ENCODE data around the gene DAPK1. TPM values are rescaled to one million over a fixed set of nuclear protein-coding genes. Genes with fewer than 3 reads are reported as not detected.

DAPK1 gene
- total and polyA plus RNA-seq, 3 donors from 2014 or later, result 35.1 to 74.6 (median 71.0) TPM

DNA sequence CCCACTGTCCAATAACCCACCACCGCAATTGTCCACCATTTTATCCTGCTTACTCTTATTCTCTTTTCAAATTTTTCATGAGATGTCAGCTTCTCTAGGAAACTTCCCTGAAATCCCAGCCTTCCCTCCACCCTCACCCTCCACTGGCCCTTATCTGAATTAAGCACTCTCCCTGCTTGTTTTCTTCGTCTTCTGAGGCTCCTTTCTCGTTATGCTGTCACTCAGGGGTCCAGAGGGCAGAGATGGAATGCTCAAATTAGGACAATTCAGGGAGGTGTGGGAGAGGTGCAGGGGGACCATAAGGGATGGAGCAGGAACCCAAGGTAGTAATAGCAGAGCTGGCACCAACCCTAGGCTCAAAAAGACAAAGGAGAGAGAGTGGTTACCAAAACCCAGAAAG lies 5.0 kb upstream of the DAPK1 start:
- intact Hi-C loops (cut with DNase I; ENCODE audit: low total_unique reads), result no loop called here
- TF ChIP-seq POLR2A (IDR thresholded peaks at IDR 0.05), result no peak
- TF ChIP-seq, protein P1, sequence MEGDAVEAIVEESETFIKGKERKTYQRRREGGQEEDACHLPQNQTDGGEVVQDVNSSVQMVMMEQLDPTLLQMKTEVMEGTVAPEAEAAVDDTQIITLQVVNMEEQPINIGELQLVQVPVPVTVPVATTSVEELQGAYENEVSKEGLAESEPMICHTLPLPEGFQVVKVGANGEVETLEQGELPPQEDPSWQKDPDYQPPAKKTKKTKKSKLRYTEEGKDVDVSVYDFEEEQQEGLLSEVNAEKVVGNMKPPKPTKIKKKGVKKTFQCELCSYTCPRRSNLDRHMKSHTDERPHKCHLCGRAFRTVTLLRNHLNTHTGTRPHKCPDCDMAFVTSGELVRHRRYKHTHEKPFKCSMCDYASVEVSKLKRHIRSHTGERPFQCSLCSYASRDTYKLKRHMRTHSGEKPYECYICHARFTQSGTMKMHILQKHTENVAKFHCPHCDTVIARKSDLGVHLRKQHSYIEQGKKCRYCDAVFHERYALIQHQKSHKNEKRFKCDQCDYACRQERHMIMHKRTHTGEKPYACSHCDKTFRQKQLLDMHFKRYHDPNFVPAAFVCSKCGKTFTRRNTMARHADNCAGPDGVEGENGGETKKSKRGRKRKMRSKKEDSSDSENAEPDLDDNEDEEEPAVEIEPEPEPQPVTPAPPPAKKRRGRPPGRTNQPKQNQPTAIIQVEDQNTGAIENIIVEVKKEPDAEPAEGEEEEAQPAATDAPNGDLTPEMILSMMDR (IDR thresholded peaks at IDR 0.05), result no peak
- 51 to 60% methylated on average over 3 of the region's 3 CpGs for WGBS, 2 donors

DNA sequence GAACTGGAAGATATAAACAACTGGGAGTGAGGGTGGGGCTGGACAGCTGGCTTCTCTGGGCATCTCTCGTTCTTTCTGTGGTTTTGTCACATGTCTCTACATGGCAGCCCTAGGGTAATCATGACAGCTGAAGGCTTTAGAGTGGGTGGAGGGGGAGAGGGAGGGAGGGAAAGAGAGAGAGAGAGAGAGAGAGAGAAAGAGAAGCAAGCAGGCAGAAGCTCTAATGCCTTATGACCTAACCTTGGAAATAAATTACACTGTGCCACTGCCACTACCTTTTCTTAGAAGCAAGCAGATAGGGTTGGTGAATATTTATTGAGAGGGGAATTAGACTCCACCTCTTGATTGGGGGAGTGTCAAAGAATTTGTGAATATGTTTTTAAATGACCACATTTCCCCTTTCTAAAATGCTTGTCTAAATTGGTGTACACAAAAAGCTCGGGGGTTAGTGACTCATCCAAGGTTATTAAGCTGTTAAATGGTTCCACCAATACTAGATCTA lies 2.6 kb upstream of the DAPK1 start:
- no peak for TF ChIP-seq POLR2A (IDR thresholded peaks at IDR 0.05)
- TF ChIP-seq, protein P1 (IDR thresholded peaks at IDR 0.05), result no peak
- H3K9me3 ChIP-seq, result no peaks in the 10 kb centered on the region
- no peak for DNase-seq
- no peaks in the 10 kb centered on the region for H3K4me1 ChIP-seq
- no peaks in the 10 kb centered on the region for H3K36me3 ChIP-seq (ENCODE audit: low read depth, missing control alignments)
- intact Hi-C loops (cut with DNase I; ENCODE audit: low total_unique reads), result loop anchor here (5.0 kb wide), 1 partner anchor 158 kb away; no protein-coding TSS in a partner anchor
- H3K4me3 ChIP-seq, result no peak overlapping the region
- 42 to 66% methylated on average over 2 of the region's 2 CpGs for WGBS, 2 donors
- no peaks in the 10 kb centered on the region for H3K27me3 ChIP-seq
- no peak overlapping the region for H3K27ac ChIP-seq

More for the DNA sequence above, 5.0 kb upstream of the DAPK1 start:
- H3K36me3 ChIP-seq (ENCODE audit: low read depth, missing control alignments), result no peaks in the 10 kb centered on the region
- H3K4me1 ChIP-seq, result no peaks in the 10 kb centered on the region
- DNase-seq, result no peak
- no peak overlapping the region for H3K4me3 ChIP-seq
- H3K27me3 ChIP-seq, result no peaks in the 10 kb centered on the region
- no peaks in the 10 kb centered on the region for H3K9me3 ChIP-seq
- no peak overlapping the region for H3K27ac ChIP-seq

DNA sequence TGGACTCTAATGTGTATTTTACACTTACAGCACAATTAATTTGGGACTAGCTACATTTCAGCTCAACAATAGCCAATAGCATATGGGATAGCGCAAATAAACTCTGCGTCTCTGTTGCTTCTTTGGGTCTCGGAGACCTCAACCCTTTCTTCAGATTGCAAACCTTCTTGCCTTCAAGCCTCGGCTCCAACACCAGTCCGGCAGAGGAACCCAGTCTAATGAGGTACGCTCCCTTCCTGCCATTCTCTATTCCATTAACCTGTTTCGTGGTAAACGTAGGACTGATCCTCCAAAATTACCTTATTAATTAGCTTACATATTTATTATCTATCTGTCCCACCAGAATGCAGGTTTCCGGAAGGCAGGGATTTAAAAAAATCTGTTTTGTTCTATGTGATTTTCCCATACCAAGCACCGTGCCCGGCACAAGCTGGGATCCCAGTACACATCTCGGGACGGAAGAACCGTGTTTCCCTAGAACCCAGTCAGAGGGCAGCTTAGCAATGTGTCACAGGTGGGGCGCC lies 525 bp upstream of the DAPK1 start:
- Histone ChIP-seq H3K4me1 (peaks cover 2% of the 10 kb centered on the region), H3K9me3 (no peaks in the 10 kb centered on the region), H3K27me3 (no peaks in the 10 kb centered on the region), H3K27ac (peak overlapping the region; percentile 80 to 87), H3K36me3 (ENCODE audit: low read depth, missing control alignments) (no peaks in the 10 kb centered on the region), H3K4me3 (peak overlapping the region; percentile 73 to 91)
- 19 to 27% methylated on average over 11 to 15 of the region's 15 CpGs for WGBS, 2 donors
- DNase-seq, result no peak
- intact Hi-C loops (cut with DNase I; ENCODE audit: low total_unique reads), result loop anchor here (5.0 kb wide), 1 partner anchor 160 kb away; no protein-coding TSS in a partner anchor
- no peak for TF ChIP-seq POLR2A (IDR thresholded peaks at IDR 0.05)

DNA sequence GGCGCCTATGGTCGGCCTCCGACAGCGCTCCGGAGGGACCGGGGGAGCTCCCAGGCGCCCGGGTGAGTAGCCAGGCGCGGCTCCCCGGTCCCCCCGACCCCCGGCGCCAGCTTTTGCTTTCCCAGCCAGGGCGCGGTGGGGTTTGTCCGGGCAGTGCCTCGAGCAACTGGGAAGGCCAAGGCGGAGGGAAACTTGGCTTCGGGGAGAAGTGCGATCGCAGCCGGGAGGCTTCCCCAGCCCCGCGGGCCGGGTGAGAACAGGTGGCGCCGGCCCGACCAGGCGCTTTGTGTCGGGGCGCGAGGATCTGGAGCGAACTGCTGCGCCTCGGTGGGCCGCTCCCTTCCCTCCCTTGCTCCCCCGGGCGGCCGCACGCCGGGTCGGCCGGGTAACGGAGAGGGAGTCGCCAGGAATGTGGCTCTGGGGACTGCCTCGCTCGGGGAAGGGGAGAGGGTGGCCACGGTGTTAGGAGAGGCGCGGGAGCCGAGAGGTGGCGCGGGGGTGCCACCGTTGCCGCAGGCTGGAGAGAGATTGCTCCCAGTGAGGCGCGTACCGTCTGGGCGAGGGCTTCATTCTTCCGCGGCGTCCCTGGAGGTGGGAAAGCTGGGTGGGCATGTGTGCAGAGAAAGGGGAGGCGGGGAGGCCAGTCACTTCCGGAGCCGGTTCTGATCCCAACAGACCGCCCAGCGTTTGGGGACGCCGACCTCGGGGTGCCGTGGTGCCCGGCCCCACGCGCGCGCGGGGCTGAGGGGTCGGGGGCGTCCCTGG lies 561 bp downstream of the DAPK1 start:
- Histone ChIP-seq H3K4me1 (peaks cover 12% of the 10 kb centered on the region), H3K36me3 (ENCODE audit: low read depth, missing control alignments) (no peaks in the 10 kb centered on the region), H3K4me3 (peak overlapping the region; percentile 73 to 91), H3K27me3 (no peaks in the 10 kb centered on the region), H3K9me3 (no peaks in the 10 kb centered on the region), H3K27ac (peak overlapping the region; percentile 80 to 87)
- DNase-seq, result peak; percentile 65
- WGBS, 2 donors, result 1% methylated on average over 25 to 63 of the region's 80 CpGs
- intact Hi-C loops (cut with DNase I; ENCODE audit: low total_unique reads), result loop anchor here (5.0 kb wide), 1 partner anchor 161 kb away; no protein-coding TSS in a partner anchor
- TF ChIP-seq, protein P1 (IDR thresholded peaks at IDR 0.05), result no peak
- TF ChIP-seq POLR2A (IDR thresholded peaks at IDR 0.05), result no peak

DNA sequence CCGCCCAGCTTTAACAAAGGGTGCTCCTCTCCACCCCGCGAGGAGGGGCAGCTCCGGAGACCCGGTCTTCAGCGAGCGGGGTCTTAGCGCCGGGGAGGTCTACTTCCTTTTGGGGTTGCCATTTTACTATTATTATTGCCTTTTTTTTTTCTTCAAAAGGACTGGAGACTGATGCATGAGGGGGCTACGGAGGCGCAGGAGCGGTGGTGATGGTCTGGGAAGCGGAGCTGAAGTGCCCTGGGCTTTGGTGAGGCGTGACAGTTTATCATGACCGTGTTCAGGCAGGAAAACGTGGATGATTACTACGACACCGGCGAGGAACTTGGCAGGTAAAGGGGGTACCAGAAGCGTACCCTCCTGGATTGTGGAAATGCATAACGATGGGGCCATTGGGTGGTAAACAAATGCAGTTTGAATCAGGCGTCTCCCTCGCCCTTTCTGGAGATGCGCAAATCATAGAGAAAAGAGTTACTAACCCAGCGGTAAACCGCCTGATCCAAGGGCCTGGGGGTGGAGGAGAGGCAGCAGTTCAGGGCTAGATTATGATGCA lies 1.2 kb downstream of the DAPK1 start:
- peak overlapping the region; percentile 80 to 87 for H3K27ac ChIP-seq
- peak overlapping the region; percentile 73 to 91 for H3K4me3 ChIP-seq
- H3K4me1 ChIP-seq, result peaks cover 13% of the 10 kb centered on the region
- TF ChIP-seq POLR2A (IDR thresholded peaks at IDR 0.05), result no peak
- TF ChIP-seq, protein P1 (IDR thresholded peaks at IDR 0.05), result no peak
- DNase-seq, result no peak
- WGBS, 2 donors, result 14 to 34% methylated on average over 17 to 26 of the region's 26 CpGs
- H3K27me3 ChIP-seq, result no peaks in the 10 kb centered on the region
- no peaks in the 10 kb centered on the region for H3K36me3 ChIP-seq (ENCODE audit: low read depth, missing control alignments)
- intact Hi-C loops (cut with DNase I; ENCODE audit: low total_unique reads), result loop anchor here (5.0 kb wide), 1 partner anchor 162 kb away; no protein-coding TSS in a partner anchor
- no peaks in the 10 kb centered on the region for H3K9me3 ChIP-seq

All from testis (tissue), 3 donors.